NCI-H524 (cell line): Measurements from ENCODE around the gene MRPL41.
A peak's percentile ranks its signal among the peaks of the same experiment; 100 is the strongest.
"Not testable (repeated sequence)": the region's sequence is repeated elsewhere in the genome, so short reads cannot be mapped to it uniquely, and the experiment has no call there.

Source experiments
- DNase-seq, 2 experiments: peaks; one replicate each; lab custom pipeline; 2025; lab: John Stamatoyannopoulos, UW

The MRPL41 gene

GRCh38 chr9:137522746-137523455 lies 28.8 kb upstream of the MRPL41 start:
- no peak for DNase-seq

GRCh38 chr9:137524161-137524980 lies 27.3 kb upstream of the MRPL41 start:
- no peak for DNase-seq

GRCh38 chr9:137524981-137525317 lies 26.7 kb upstream of the MRPL41 start:
- DNase-seq, result no peak

GRCh38 chr9:137530331-137530730 lies 21.3 kb upstream of the MRPL41 start:
- DNase-seq, result no peak

GRCh38 chr9:137531099-137531765 lies 20.4 kb upstream of the MRPL41 start:
- DNase-seq, result no peak

- not testable (repeated sequence) for DNase-seq
These were observed 18.7 kb upstream of the MRPL41 start for GRCh38 chr9:137532891-137533468.

- peak; percentile 20 to 80 for DNase-seq
These were observed 17.2 kb upstream of the MRPL41 start for GRCh38 chr9:137534256-137535119.

GRCh38 chr9:137535120-137535428 lies 16.6 kb upstream of the MRPL41 start:
- no peak for DNase-seq

GRCh38 chr9:137536594-137537131 lies 15.0 kb upstream of the MRPL41 start:
- not testable (repeated sequence) for DNase-seq

GRCh38 chr9:137538058-137538457 lies 13.6 kb upstream of the MRPL41 start:
- DNase-seq, result no peak

- no peak for DNase-seq
These were observed 11.1 kb upstream of the MRPL41 start for GRCh38 chr9:137540536-137540935.

GRCh38 chr9:137542486-137542885 lies 9.2 kb upstream of the MRPL41 start:
- DNase-seq, result no peak

GRCh38 chr9:137543237-137543963 lies 8.3 kb upstream of the MRPL41 start:
- no peak for DNase-seq

- no peak for DNase-seq
These were observed 7.4 kb upstream of the MRPL41 start for GRCh38 chr9:137544176-137544760.

- DNase-seq, result no peak
These were observed 6.6 kb upstream of the MRPL41 start for GRCh38 chr9:137545123-137545522.

- no peak for DNase-seq
These were observed 3.8 kb upstream of the MRPL41 start for GRCh38 chr9:137547687-137548543.

GRCh38 chr9:137550231-137550621 lies 1.5 kb upstream of the MRPL41 start, which contains the start of gene PNPLA7:
Gene PNPLA7 (minus strand): TSS chr9:137550402. CDS start chr9:137550197, 205 bp downstream.
- DNase-seq, result peak; percentile 67 to 95

- not testable (repeated sequence) for DNase-seq
These were observed 768 bp upstream of the MRPL41 start for GRCh38 chr9:137550958-137551263.

- peak in 1 of 2 experiments; percentile 30 for DNase-seq
These were observed 516 bp downstream of the MRPL41 start for GRCh38 chr9:137552022-137552768.
